GM21515 (cell line): Measurements from ENCODE around the gene XNDC1N.
"Not testable (repeated sequence)": the region's sequence is repeated elsewhere in the genome, so short reads cannot be mapped to it uniquely, and the experiment has no call there.

ENCODE experiments used
- ATAC-seq: cut with Tn5 transposase; IDR thresholded peaks from one replicate; pipeline ENCODE4 v1.9.1; 2021; ENCODE audit not compliant: unreplicated experiment

XNDC1N gene

GRCh38 chr11:71933141-71933933 is 4.9 kb upstream of the XNDC1N start:
- ATAC-seq: no peak

GRCh38 chr11:71931245-71931602 is 2.8 kb upstream of the XNDC1N start:
- no peak for ATAC-seq

GRCh38 chr11:71930556-71931244 is 2.3 kb upstream of the XNDC1N start:
- no peak for ATAC-seq

- no peak for ATAC-seq
These were observed 1.1 kb upstream of the XNDC1N start for GRCh38 chr11:71929491-71929890.

- peak; percentile 74 for ATAC-seq
These were observed 496 bp upstream of the XNDC1N start, which contains the start of gene RNF121 for GRCh38 chr11:71928737-71929443. Gene RNF121 (plus strand): TSS chr11:71929046. CDS start chr11:71929062, 16 bp downstream.

GRCh38 chr11:71917646-71918140 is 10.7 kb downstream of the XNDC1N start:
- no peak for ATAC-seq

- ATAC-seq: no peak
These were observed 13.7 kb downstream of the XNDC1N start for GRCh38 chr11:71914617-71915189.

- no peak for ATAC-seq
These were observed 14.5 kb downstream of the XNDC1N start for GRCh38 chr11:71913756-71914526.

GRCh38 chr11:71911986-71912340 is 16.4 kb downstream of the XNDC1N start:
- ATAC-seq: not testable (repeated sequence)

- ATAC-seq: not testable (repeated sequence)
These were observed 16.9 kb downstream of the XNDC1N start for GRCh38 chr11:71911321-71911985.

- ATAC-seq: not testable (repeated sequence)
These were observed 17.6 kb downstream of the XNDC1N start for GRCh38 chr11:71910775-71911174.

- ATAC-seq: no peak
These were observed 20.2 kb downstream of the XNDC1N start for GRCh38 chr11:71908218-71908617.

GRCh38 chr11:71901137-71901536 is 27.3 kb downstream of the XNDC1N start:
- not testable (repeated sequence) for ATAC-seq

- no peak for ATAC-seq
These were observed 32.4 kb downstream of the XNDC1N start for GRCh38 chr11:71895961-71896360.

- ATAC-seq: not testable (repeated sequence)
These were observed 39.1 kb downstream of the XNDC1N start for GRCh38 chr11:71889181-71889872.

- not testable (repeated sequence) for ATAC-seq
These were observed 39.9 kb downstream of the XNDC1N start for GRCh38 chr11:71888335-71889010.

GRCh38 chr11:71885806-71886205 is 42.6 kb downstream of the XNDC1N start:
- not testable (repeated sequence) for ATAC-seq
